Tibial artery (tissue), 4 donors: Measurements from ENCODE around the gene CFAP161.

Source experiments
- DNase-seq, 2 donors: peaks; one replicate each; pipeline ENCODE4 v3.0.0-alpha.2; 2019
- H3K27ac ChIP-seq, 2 donors: fragments of 200-600 bp; sonication (generic) in 1 of 2; 1 replicate in 1 of 2; 2 replicates in 1 of 2; pipeline ENCODE4 v1.5.1; 2018 to 2019; ENCODE audit warnings: mild to moderate bottlenecking in 1 of 2
- H3K27me3 ChIP-seq, 2 donors: fragments of 200-600 bp; sonication (generic) in 1 of 2; one replicate each; pipeline versions ENCODE4 v1.5.1 to v1.6.0; 2016 to 2019
- H3K36me3 ChIP-seq, 3 donors: fragments of 200-600 bp; sonication (generic) in 2 of 3; one replicate each; pipeline ENCODE4 v1.5.1; 2016 to 2019; ENCODE audit warnings: mild to moderate bottlenecking in 2 of 3
- H3K4me1 ChIP-seq, 4 donors: fragments of 200-600 bp; sonication (generic) in 2 of 4; 1 replicate in 3 of 4; 2 replicates in 1 of 4; pipeline ENCODE4 v1.5.1; 2016 to 2019
- H3K4me3 ChIP-seq, 2 donors: fragments of 200-600 bp; sonication (generic) in 1 of 2; 1 replicate in 1 of 2; 2 replicates in 1 of 2; pipeline ENCODE4 v1.5.1; 2018 to 2019; ENCODE audit warnings: mild to moderate bottlenecking in 2 of 2
- H3K9me3 ChIP-seq, 3 donors: fragments of 200-600 bp; sonication (generic) in 1 of 3; one replicate each; pipeline ENCODE4 v1.5.1; 2016 to 2019
- intact Hi-C: fragments of 100-400 bp; cut with DNase I; formaldehyde crosslinking; loops from one replicate; pipeline ENCODE4 v1.15.0; 2023; ENCODE audit warnings: low total_unique reads
- TF ChIP-seq, protein P1 (sequence below), 2 experiments: fragments of 200-600 bp in 1 of 2; fragments of 450-650 bp in 1 of 2; IDR thresholded peaks; one replicate each; pipeline ENCODE4 v1.5.1; 2017 to 2019; ENCODE audit warnings: antibody characterized with exemption in 2 of 2, mild to moderate bottlenecking in 1 of 2, moderate library complexity in 1 of 2

CFAP161 gene

DNA sequence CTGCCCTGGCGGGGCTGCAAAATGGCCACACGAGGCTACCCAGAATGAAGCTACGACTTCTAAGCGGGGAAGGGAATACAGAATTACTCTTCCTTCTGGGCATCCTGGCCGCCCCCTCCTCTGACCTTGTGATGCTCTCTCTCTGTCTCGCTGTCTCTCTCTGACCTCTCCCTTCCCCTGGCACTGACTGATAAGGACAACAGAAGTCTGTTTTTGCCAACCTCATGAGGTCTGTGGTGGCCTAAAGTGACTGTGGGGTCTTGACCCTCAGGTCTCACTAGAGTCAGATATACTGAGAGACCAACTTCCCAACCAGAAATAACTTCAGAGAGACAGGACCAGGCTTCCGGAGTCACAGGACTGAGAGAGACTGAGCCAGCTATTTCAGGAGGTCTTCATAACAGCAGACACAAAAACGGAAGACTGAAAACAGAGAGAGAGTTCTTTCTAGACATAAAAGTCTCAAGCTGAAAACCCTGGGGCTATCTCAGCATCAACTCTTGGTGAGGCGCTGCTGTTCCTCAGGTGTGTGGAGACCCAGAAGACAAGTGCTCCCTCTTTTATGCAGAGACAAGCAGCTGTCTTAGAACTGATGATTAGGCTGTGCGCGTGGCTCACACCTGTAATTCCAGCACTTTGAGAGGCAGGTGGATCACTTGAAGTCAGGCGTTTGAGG, 38.2 kb upstream of the CFAP161 start:
- H3K27ac ChIP-seq: no peak overlapping the region
- intact Hi-C loops: no loop called here
- H3K9me3 ChIP-seq: no peaks in the 10 kb centered on the region
- H3K36me3 ChIP-seq: no peaks in the 10 kb centered on the region
- peaks cover 0 to 16% of the 10 kb centered on the region in 2 donors for H3K27me3 ChIP-seq
- peaks cover 0 to 10% (median 0%) of the 10 kb centered on the region in 4 donors for H3K4me1 ChIP-seq
- DNase-seq: no peak
- TF ChIP-seq, protein P1, sequence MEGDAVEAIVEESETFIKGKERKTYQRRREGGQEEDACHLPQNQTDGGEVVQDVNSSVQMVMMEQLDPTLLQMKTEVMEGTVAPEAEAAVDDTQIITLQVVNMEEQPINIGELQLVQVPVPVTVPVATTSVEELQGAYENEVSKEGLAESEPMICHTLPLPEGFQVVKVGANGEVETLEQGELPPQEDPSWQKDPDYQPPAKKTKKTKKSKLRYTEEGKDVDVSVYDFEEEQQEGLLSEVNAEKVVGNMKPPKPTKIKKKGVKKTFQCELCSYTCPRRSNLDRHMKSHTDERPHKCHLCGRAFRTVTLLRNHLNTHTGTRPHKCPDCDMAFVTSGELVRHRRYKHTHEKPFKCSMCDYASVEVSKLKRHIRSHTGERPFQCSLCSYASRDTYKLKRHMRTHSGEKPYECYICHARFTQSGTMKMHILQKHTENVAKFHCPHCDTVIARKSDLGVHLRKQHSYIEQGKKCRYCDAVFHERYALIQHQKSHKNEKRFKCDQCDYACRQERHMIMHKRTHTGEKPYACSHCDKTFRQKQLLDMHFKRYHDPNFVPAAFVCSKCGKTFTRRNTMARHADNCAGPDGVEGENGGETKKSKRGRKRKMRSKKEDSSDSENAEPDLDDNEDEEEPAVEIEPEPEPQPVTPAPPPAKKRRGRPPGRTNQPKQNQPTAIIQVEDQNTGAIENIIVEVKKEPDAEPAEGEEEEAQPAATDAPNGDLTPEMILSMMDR (IDR thresholded peaks at IDR 0.05): no peak
- no peak overlapping the region for H3K4me3 ChIP-seq

DNA sequence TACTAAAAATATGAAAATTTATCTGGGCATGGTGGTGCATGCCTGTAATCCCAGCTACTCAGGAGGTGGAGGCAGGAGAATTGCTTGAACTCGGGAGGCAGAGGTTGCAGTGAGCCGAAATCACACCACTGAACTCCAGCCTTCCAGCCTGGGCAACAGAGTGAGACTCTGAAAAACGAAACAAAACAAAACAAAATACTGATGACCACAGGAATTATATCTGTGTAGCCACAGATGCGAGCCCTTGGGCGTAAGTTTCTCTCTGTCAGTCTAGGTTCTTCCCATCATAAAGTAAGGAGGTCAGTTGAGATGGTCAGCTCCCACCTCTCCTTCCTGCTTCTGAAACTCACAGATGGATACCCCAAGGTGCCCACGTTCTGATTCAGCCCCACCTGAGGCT, 37.7 kb upstream of the CFAP161 start:
- no peak for DNase-seq
- TF ChIP-seq, protein P1 (IDR thresholded peaks at IDR 0.05): no peak
- intact Hi-C loops: no loop called here
- Histone ChIP-seq H3K27ac (no peak overlapping the region), H3K36me3 (no peaks in the 10 kb centered on the region), H3K27me3 (peaks cover 0 to 19% of the 10 kb centered on the region in 2 donors), H3K4me3 (no peak overlapping the region), H3K9me3 (no peaks in the 10 kb centered on the region), H3K4me1 (peaks cover 0 to 10% (median 0%) of the 10 kb centered on the region in 4 donors)

DNA sequence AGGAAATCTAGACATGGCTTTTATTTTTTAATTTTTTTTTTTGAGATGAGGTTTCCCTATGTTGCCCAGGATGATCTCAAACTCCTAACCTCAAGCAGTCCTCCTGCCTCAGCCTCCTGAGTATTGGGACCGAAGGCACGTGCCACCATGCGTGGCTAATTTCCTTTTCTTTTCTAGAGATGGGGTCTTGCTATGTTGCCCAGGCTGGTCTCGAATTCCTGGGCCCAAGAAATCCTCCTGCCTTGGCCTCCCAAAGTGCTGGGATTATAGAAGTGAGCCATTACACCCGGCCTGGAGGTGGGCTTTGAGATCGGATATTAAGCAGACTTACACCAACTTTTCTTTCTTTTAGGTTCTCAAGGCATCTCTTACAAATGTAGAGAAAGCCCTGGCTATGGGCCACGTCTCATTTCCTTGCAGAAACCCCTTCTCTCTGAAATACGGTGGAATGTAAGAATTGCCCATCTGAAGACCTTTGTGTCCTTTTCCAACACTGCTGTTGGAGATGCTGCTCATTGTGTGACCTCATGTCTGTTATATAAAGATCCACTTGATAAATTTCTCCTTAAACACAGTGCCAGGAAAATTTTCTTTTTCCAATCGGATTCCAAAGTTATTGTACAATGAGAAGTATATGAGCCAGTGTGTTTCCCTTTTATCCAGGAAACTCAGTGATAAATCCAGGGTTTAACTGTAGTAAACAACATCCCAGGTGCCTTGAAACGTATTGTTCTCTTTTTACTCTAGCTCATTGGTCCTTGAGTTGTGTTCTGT, 36.8 kb upstream of the CFAP161 start:
- Histone ChIP-seq H3K36me3 (no peaks in the 10 kb centered on the region), H3K4me1 (peaks cover 0 to 5% (median 0%) of the 10 kb centered on the region in 4 donors), H3K27ac (no peak overlapping the region), H3K27me3 (peaks cover 0 to 19% of the 10 kb centered on the region in 2 donors), H3K9me3 (no peaks in the 10 kb centered on the region), H3K4me3 (no peak overlapping the region)
- TF ChIP-seq, protein P1 (IDR thresholded peaks at IDR 0.05): no peak
- intact Hi-C loops: no loop called here
- DNase-seq: no peak

DNA sequence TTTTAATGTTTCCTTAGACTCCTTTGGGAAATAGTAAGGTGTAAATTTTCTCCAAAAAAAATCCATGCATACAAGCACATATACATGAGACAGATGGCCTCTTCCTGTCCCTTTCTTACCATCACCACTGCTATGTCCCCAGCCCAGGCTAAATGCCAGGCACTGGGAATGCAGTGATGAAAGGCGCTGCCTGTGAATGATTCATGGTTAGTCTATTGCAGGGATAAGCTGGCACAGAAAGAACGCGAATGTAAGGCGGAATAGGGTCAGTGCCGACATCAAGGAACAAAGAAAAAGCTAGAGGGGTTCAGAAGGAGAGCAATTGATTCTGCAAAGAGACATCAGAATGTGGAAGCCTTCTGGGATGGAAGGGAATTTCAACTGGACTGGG, 36.2 kb upstream of the CFAP161 start:
- no peak overlapping the region for H3K4me3 ChIP-seq
- intact Hi-C loops: no loop called here
- peaks cover 0 to 19% of the 10 kb centered on the region in 2 donors for H3K27me3 ChIP-seq
- H3K4me1 ChIP-seq: no peaks in the 10 kb centered on the region
- no peak for DNase-seq
- TF ChIP-seq, protein P1 (IDR thresholded peaks at IDR 0.05): no peak
- no peak overlapping the region for H3K27ac ChIP-seq
- no peaks in the 10 kb centered on the region for H3K36me3 ChIP-seq
- H3K9me3 ChIP-seq: no peaks in the 10 kb centered on the region

DNA sequence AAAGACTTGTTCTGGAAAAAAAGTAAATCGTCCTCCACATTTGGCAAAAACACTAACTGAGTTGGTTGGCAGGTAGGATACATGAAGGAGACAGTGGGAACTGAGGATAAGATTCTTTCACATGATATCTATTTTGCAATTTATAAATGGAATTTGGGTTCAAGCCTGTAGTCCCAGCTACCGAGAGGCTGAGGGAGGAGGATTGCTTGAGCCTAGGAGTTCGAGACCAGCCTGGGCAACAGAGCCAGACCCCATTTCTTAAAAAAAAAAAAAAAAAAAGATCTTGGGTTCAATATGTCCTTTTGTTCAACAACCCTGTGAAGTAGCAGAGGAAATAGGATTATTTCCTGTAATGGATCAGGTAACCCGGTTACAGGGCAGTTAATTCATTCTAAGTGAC, 35.7 kb upstream of the CFAP161 start:
- intact Hi-C loops: no loop called here
- Histone ChIP-seq H3K36me3 (no peaks in the 10 kb centered on the region), H3K27me3 (peaks cover 0 to 23% of the 10 kb centered on the region in 2 donors), H3K4me1 (no peaks in the 10 kb centered on the region), H3K4me3 (no peak overlapping the region), H3K27ac (no peak overlapping the region), H3K9me3 (no peaks in the 10 kb centered on the region)
- TF ChIP-seq, protein P1 (IDR thresholded peaks at IDR 0.05): no peak
- no peak for DNase-seq
